Liver (tissue), 9 donors: Measurements from ENCODE around the gene FRMD1. TPM values are rescaled to one million over a fixed set of nuclear protein-coding genes. Genes with fewer than 3 reads are reported as not detected.

ENCODE experiments used
- DNase-seq: peaks from one replicate; pipeline ENCODE4 v3.0.0-alpha.2; 2017; ENCODE audit warnings: low spot score
- H3K27ac ChIP-seq, 2 donors: one replicate each; pipeline ENCODE4 v1.7.0; 2013; ENCODE audit warnings: inconsistent platforms in 2 of 2, low read length in 2 of 2, control low read depth in 1 of 2, low read depth in 1 of 2, mild to moderate bottlenecking in 1 of 2
- H3K27me3 ChIP-seq, 4 donors: one replicate each; pipeline versions ENCODE4 v1.6.1 to v1.7.0; 2013; ENCODE audit warnings: low read length in 3 of 4, inconsistent platforms in 1 of 4, mild to moderate bottlenecking in 1 of 4, moderate library complexity in 1 of 4; ENCODE audit not compliant: control insufficient read depth in 4 of 4, insufficient read depth in 4 of 4
- H3K36me3 ChIP-seq, 4 donors: one replicate each; pipeline versions ENCODE4 v1.6.1 to v1.7.0; 2013; ENCODE audit warnings: low read length in 3 of 4, mild to moderate bottlenecking in 3 of 4, low read depth in 1 of 4, moderate library complexity in 1 of 4; ENCODE audit not compliant: control insufficient read depth in 4 of 4, insufficient read depth in 3 of 4
- H3K4me1 ChIP-seq, 4 donors: one replicate each; pipeline versions ENCODE4 v1.6.1 to v1.7.0; 2013; ENCODE audit warnings: low read length in 3 of 4, mild to moderate bottlenecking in 3 of 4, moderate library complexity in 1 of 4; ENCODE audit not compliant: control insufficient read depth in 4 of 4, insufficient read depth in 4 of 4
- H3K4me3 ChIP-seq, 3 donors: one replicate each; pipeline versions ENCODE4 v1.6.1 to v1.7.0; 2013; ENCODE audit warnings: low read length in 3 of 3, control low read depth in 1 of 3, low read depth in 1 of 3, mild to moderate bottlenecking in 1 of 3
- H3K9ac ChIP-seq, 2 donors: one replicate each; pipeline ENCODE4 v1.7.0; 2013; ENCODE audit warnings: low read length in 2 of 2, mild to moderate bottlenecking in 2 of 2, moderate library complexity in 2 of 2, control low read depth in 1 of 2, low read depth in 1 of 2
- H3K9me3 ChIP-seq, 4 donors: one replicate each; pipeline versions ENCODE4 v1.6.1 to v1.7.0; 2013; ENCODE audit warnings: low read length in 3 of 4; ENCODE audit not compliant: control insufficient read depth in 4 of 4
- CTCF ChIP-seq: fragments of 150-350 bp; IDR thresholded peaks from 2 replicates; pipeline ENCODE4 v1.5.1; 2017; ENCODE audit warnings: improper control_type of control experiment, low read depth, low read length; ENCODE audit not compliant: missing input control
- EGR1 ChIP-seq, 2 donors: IDR thresholded peaks; 2 replicates each; pipeline ENCODE4 v1.6.1; 2016 to 2018; ENCODE audit warnings: antibody characterized with exemption in 2 of 2, low read depth in 2 of 2
- FOXA1 ChIP-seq: IDR thresholded peaks from 2 replicates; pipeline ENCODE4 v1.6.1; 2016; ENCODE audit warnings: antibody characterized with exemption
- FOXA2 ChIP-seq: IDR thresholded peaks from 2 replicates; pipeline ENCODE4 v1.6.1; 2016; ENCODE audit warnings: antibody characterized with exemption
- GABPA ChIP-seq, 2 donors: IDR thresholded peaks in 1 of 2; conservative IDR thresholded peaks in 1 of 2; 2 replicates each; pipeline ENCODE4 v1.6.1; 2016; ENCODE audit warnings: antibody characterized with exemption in 2 of 2, mild to moderate bottlenecking in 1 of 2, moderate library complexity in 1 of 2
- HNF4G ChIP-seq: IDR thresholded peaks from 2 replicates; pipeline ENCODE4 v1.6.1; 2016; ENCODE audit warnings: antibody characterized with exemption
- JUND ChIP-seq, 2 donors: IDR thresholded peaks; 2 replicates each; pipeline ENCODE4 v1.6.1; 2016; ENCODE audit warnings: antibody characterized with exemption in 2 of 2
- NR2F2 ChIP-seq: IDR thresholded peaks from 2 replicates; pipeline ENCODE4 v1.6.1; 2016; ENCODE audit warnings: antibody characterized with exemption
- RAD21 ChIP-seq, 2 donors: IDR thresholded peaks; 2 replicates each; pipeline ENCODE4 v1.6.1; 2016; ENCODE audit warnings: antibody characterized with exemption in 2 of 2, mild to moderate bottlenecking in 2 of 2
- RXRA ChIP-seq, 2 donors: IDR thresholded peaks; 2 replicates each; pipeline ENCODE4 v1.6.1; 2017 to 2018; ENCODE audit warnings: antibody characterized with exemption in 2 of 2, mild to moderate bottlenecking in 1 of 2
- SP1 ChIP-seq: IDR thresholded peaks from 2 replicates; pipeline ENCODE4 v1.6.1; 2018; ENCODE audit warnings: antibody characterized with exemption, mild to moderate bottlenecking
- TAF1 ChIP-seq: conservative IDR thresholded peaks from 2 replicates; pipeline ENCODE4 v1.6.1; 2016; ENCODE audit warnings: antibody characterized with exemption, mild to moderate bottlenecking
- WGBS: extraction: QIAGEN DNeasy Blood & Tissue Kit; methylation state at CpG from one replicate; pipeline ENCODE4 v1.1.7; 2013; 5-methylcytosine and 5-hydroxymethylcytosine counted together
- polyA plus RNA-seq, 2 donors: library from polyadenylated mRNA; stranded (reverse) in 1 of 2; unstranded in 1 of 2; fragments of 200-250 nt in 1 of 2; fragments of >200 nt in 1 of 2; fragmentation: Nextera tagmentation in 1 of 2; extraction: Ambion mirVana in 1 of 2; gene quantifications; one replicate each; pipeline versions ENCODE4 v1.2.1 to v1.2.3, GENCODE V29; 2013 to 2015
- total RNA-seq, 2 donors: library from RNA; depleted of rRNA; stranded (reverse); fragments of >200 nt; gene quantifications; one replicate each; pipeline ENCODE4 v1.2.3, GENCODE V29; 2014
- TF ChIP-seq, protein P1 (sequence below): IDR thresholded peaks from 2 replicates; pipeline ENCODE4 v1.6.1; 2016; ENCODE audit warnings: antibody characterized with exemption
- TF ChIP-seq, protein P2 (sequence below): IDR thresholded peaks from 2 replicates; pipeline ENCODE4 v1.6.1; 2016; ENCODE audit warnings: antibody characterized with exemption
- TF ChIP-seq, protein P3 (sequence below): IDR thresholded peaks from 2 replicates; pipeline ENCODE4 v1.6.1; 2016; ENCODE audit warnings: antibody characterized with exemption, mild to moderate bottlenecking
- donor health status: healthy.
- donor health status: healthy.
- donor health status: healthy.
- donor health status: healthy.
- donor health status: healthy.

FRMD1 gene
- total and polyA plus RNA-seq, 4 donors, result 0.04 to 0.17 (median 0.12) TPM

GRCh38 chr6:168093071-168093505, 14.1 kb upstream of the FRMD1 start:
- H3K4me3 ChIP-seq, result no peak overlapping the region
- TF ChIP-seq RXRA (IDR thresholded peaks at IDR 0.05) (no peak), FOXA1 (no peak), CTCF (no peak), FOXA2 (no peak), RAD21 (IDR thresholded peaks at IDR 0.05) (no peak), SP1 (no peak), EGR1 (IDR thresholded peaks at IDR 0.05; ENCODE audit: low read depth in 2 of 2) (no peak), JUND (IDR thresholded peaks at IDR 0.05) (no peak), GABPA (IDR thresholded peaks at IDR 0.05 in 1 of 2, conservative IDR thresholded peaks at IDR 0.05 in 1 of 2) (no peak)
- TF ChIP-seq, protein P1, sequence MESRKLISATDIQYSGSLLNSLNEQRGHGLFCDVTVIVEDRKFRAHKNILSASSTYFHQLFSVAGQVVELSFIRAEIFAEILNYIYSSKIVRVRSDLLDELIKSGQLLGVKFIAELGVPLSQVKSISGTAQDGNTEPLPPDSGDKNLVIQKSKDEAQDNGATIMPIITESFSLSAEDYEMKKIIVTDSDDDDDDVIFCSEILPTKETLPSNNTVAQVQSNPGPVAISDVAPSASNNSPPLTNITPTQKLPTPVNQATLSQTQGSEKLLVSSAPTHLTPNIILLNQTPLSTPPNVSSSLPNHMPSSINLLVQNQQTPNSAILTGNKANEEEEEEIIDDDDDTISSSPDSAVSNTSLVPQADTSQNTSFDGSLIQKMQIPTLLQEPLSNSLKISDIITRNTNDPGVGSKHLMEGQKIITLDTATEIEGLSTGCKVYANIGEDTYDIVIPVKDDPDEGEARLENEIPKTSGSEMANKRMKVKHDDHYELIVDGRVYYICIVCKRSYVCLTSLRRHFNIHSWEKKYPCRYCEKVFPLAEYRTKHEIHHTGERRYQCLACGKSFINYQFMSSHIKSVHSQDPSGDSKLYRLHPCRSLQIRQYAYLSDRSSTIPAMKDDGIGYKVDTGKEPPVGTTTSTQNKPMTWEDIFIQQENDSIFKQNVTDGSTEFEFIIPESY, result no peak
- TF ChIP-seq, protein P2, sequence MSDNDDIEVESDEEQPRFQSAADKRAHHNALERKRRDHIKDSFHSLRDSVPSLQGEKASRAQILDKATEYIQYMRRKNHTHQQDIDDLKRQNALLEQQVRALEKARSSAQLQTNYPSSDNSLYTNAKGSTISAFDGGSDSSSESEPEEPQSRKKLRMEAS, result no peak
- TF ChIP-seq, protein P3, sequence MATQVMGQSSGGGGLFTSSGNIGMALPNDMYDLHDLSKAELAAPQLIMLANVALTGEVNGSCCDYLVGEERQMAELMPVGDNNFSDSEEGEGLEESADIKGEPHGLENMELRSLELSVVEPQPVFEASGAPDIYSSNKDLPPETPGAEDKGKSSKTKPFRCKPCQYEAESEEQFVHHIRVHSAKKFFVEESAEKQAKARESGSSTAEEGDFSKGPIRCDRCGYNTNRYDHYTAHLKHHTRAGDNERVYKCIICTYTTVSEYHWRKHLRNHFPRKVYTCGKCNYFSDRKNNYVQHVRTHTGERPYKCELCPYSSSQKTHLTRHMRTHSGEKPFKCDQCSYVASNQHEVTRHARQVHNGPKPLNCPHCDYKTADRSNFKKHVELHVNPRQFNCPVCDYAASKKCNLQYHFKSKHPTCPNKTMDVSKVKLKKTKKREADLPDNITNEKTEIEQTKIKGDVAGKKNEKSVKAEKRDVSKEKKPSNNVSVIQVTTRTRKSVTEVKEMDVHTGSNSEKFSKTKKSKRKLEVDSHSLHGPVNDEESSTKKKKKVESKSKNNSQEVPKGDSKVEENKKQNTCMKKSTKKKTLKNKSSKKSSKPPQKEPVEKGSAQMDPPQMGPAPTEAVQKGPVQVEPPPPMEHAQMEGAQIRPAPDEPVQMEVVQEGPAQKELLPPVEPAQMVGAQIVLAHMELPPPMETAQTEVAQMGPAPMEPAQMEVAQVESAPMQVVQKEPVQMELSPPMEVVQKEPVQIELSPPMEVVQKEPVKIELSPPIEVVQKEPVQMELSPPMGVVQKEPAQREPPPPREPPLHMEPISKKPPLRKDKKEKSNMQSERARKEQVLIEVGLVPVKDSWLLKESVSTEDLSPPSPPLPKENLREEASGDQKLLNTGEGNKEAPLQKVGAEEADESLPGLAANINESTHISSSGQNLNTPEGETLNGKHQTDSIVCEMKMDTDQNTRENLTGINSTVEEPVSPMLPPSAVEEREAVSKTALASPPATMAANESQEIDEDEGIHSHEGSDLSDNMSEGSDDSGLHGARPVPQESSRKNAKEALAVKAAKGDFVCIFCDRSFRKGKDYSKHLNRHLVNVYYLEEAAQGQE, result no peak
- H3K9me3 ChIP-seq, result no peaks in the 10 kb centered on the region
- H3K36me3 ChIP-seq, result no peaks in the 10 kb centered on the region
- H3K27ac ChIP-seq, result no peak overlapping the region
- no peak overlapping the region for H3K9ac ChIP-seq
- WGBS, result 77% methylated on average over 12 of the region's 12 CpGs
- no peaks in the 10 kb centered on the region for H3K4me1 ChIP-seq
- no peaks in the 10 kb centered on the region for H3K27me3 ChIP-seq
- no peak for DNase-seq

DNA sequence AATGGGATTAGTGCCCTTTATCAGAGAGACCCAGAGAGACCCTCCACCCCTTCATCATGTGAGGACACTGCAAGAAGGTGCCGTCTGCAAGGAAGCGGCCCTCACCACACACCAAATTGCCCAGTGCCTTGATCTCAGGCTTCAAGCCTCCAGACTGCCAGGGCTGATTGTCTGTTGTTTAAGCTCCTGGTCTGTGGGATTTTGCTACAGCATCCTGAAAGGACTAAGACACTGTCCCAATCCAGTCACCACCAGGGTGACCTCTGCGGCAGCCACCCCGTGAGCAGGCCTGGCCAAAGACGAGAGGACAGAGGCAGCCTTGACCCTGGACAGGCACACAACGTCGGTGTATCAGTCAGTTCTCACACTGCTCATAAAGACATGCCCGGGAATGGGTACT, 13.5 kb upstream of the FRMD1 start:
- H3K9me3 ChIP-seq, result no peaks in the 10 kb centered on the region
- H3K4me3 ChIP-seq, result no peak overlapping the region
- TF ChIP-seq JUND (IDR thresholded peaks at IDR 0.05) (no peak), FOXA2 (no peak), NR2F2 (no peak), HNF4G (no peak), CTCF (no peak), TAF1 (no peak), SP1 (no peak), RXRA (IDR thresholded peaks at IDR 0.05) (no peak)
- H3K27ac ChIP-seq, result no peak overlapping the region
- 87% methylated on average over 8 of the region's 8 CpGs for WGBS
- no peak overlapping the region for H3K9ac ChIP-seq
- H3K36me3 ChIP-seq, result no peaks in the 10 kb centered on the region
- no peaks in the 10 kb centered on the region for H3K4me1 ChIP-seq
- H3K27me3 ChIP-seq, result no peaks in the 10 kb centered on the region
- DNase-seq, result no peak
